HepG2 (cell line): ENCODE results near the gene CD44. TPM values are rescaled to one million over a fixed set of nuclear protein-coding genes. Genes with fewer than 3 reads are reported as not detected.

ENCODE experiments used
- ATAC-seq: fragments of 200-7000 bp; cut with Tn5 transposase; 3 replicates; pipeline ENCODE4 v1.9.1; 2020; ENCODE audit warnings: mild to moderate bottlenecking, moderate library complexity
- BruUV-seq: library from RNA; stranded (reverse); fragments of 400-500 nt; replicated peaks from 2 replicates; lab custom pipeline; 2021; lab: Mats Ljungman, UMichigan
- CTCF ChIA-PET: fragments of 300-600 bp; formaldehyde crosslinking; extraction: SDS; loops from one replicate; lab custom pipeline; 2021; ENCODE audit warnings: low total read pairs, inconsistent platforms, low intra/inter-chr PET ratio; lab: Yijun Ruan, JAX
- POLR2A ChIA-PET: fragments of 350-600 bp; sonication (Branson Sonifier 250); formaldehyde crosslinking; loops from one replicate; lab custom pipeline; 2020; ENCODE audit warnings: antibody characterized with exemption, inconsistent platforms; lab: Yijun Ruan, JAX
- DNase-seq: peaks from one replicate; pipeline ENCODE4 v3.0.0-alpha.2; 2015; ENCODE audit warnings: low spot score
- FAIRE-seq: peaks from 3 replicates; lab custom pipeline; 2011; peaks lifted over from hg19 to GRCh38; lab: Jason Lieb, UNC
- H2AFZ ChIP-seq: one replicate; pipeline ENCODE4 v1.6.1; 2011; ENCODE audit warnings: low read length, inconsistent platforms
- H3K27ac ChIP-seq: fragments of 300-600 bp; 3 replicates; pipeline ENCODE4 v1.8.0; 2011; ENCODE audit warnings: mixed run types, mild to moderate bottlenecking, mixed read lengths, low read length, inconsistent platforms; ENCODE audit not compliant: insufficient read depth; ENCODE audit errors: extremely low read length
- H3K27me3 ChIP-seq, 2 experiments: fragments of 200-600 bp in 1 of 2; 2 replicates in 1 of 2; 3 replicates in 1 of 2; pipeline versions ENCODE4 v1.6.0 to v1.8.0; 2011; ENCODE audit warnings: low read length in 2 of 2, mild to moderate bottlenecking in 2 of 2, moderate library complexity in 2 of 2, inconsistent platforms in 1 of 2; ENCODE audit not compliant: insufficient read depth in 2 of 2, control insufficient read depth in 1 of 2
- H3K36me3 ChIP-seq, 2 experiments: fragments of 200-600 bp in 1 of 2; replicated peaks in 1 of 2; 2 replicates in 1 of 2; 3 replicates in 1 of 2; pipeline versions ENCODE4 v1.5.1 to v1.8.0; 2011; ENCODE audit warnings: low read length in 2 of 2, inconsistent platforms in 1 of 2; ENCODE audit not compliant: insufficient read depth in 2 of 2, control insufficient read depth in 1 of 2
- H3K4me1 ChIP-seq: 2 replicates; pipeline ENCODE4 v1.5.1; 2012; ENCODE audit warnings: low read length, inconsistent platforms; ENCODE audit not compliant: insufficient read depth
- H3K4me2 ChIP-seq: 2 replicates; pipeline ENCODE4 v1.6.0; 2011; ENCODE audit warnings: low read depth, low read length, inconsistent platforms
- H3K4me3 ChIP-seq, 3 experiments: fragments of 200-600 bp in 1 of 3; sonication (generic), shearing (Covaris generic) in 1 of 3; replicated peaks in 1 of 3; 2 replicates each; pipeline ENCODE4 v1.5.1; 2011 to 2016; ENCODE audit warnings: low read length in 3 of 3, inconsistent platforms in 2 of 3, low read depth in 2 of 3, mild to moderate bottlenecking in 2 of 3, control low read depth in 1 of 3, mixed read lengths in 1 of 3; ENCODE audit not compliant: insufficient read depth in 1 of 3
- H3K79me2 ChIP-seq: one replicate; pipeline ENCODE4 v1.6.1; 2011; ENCODE audit warnings: low read length, inconsistent platforms; ENCODE audit not compliant: insufficient read depth
- H3K9ac ChIP-seq: 2 replicates; pipeline ENCODE4 v1.6.0; 2011; ENCODE audit warnings: mild to moderate bottlenecking, low read depth, low read length, inconsistent platforms; ENCODE audit not compliant: insufficient read depth
- H3K9me3 ChIP-seq: 2 replicates; pipeline ENCODE4 v1.5.1; 2012; ENCODE audit warnings: mild to moderate bottlenecking, low read length
- H4K20me1 ChIP-seq: 2 replicates; pipeline ENCODE4 v1.6.0; 2011; ENCODE audit warnings: inconsistent platforms, mild to moderate bottlenecking, low read length, moderate library complexity; ENCODE audit not compliant: insufficient read depth
- CEBPB ChIP-seq: IDR thresholded peaks from 2 replicates; pipeline ENCODE4 v1.6.1; 2011; ENCODE audit warnings: low read depth, low read length, improper control_type of control experiment, borderline replicate concordance
- MLX ChIP-seq: IDR thresholded peaks from 2 replicates; pipeline ENCODE4 v1.6.1; 2016
- MNT ChIP-seq: fragments of 450-650 bp; IDR thresholded peaks from 2 replicates; pipeline ENCODE4 v1.6.1; 2016
- NKX3-1 ChIP-seq: sonication (generic); formaldehyde crosslinking; IDR thresholded peaks from 2 replicates; pipeline ENCODE4 v1.5.0; 2020; ENCODE audit warnings: missing genetic modification reagents
- NPAS2 ChIP-seq: sonication (generic); formaldehyde crosslinking; IDR thresholded peaks from 2 replicates; pipeline ENCODE4 v1.8.0; 2022; ENCODE audit warnings: mild to moderate bottlenecking, missing genetic modification reagents, borderline replicate concordance
- RXRB ChIP-seq: IDR thresholded peaks from 2 replicates; pipeline ENCODE4 v1.6.1; 2016; ENCODE audit warnings: borderline replicate concordance, missing genetic modification reagents, missing compliant biosample characterization
- TFAP4 ChIP-seq: sonication (generic); IDR thresholded peaks from 2 replicates; pipeline ENCODE4 v1.6.1; 2016; ENCODE audit warnings: low read depth, borderline replicate concordance
- ZMAT3 ChIP-seq: sonication (generic); formaldehyde crosslinking; conservative IDR thresholded peaks from 2 replicates; pipeline ENCODE4 v1.7.0; 2021; ENCODE audit warnings: missing genetic modification reagents
- ZNF121 ChIP-seq: sonication (generic); formaldehyde crosslinking; IDR thresholded peaks from 2 replicates; pipeline ENCODE4 v1.5.0; 2020; ENCODE audit warnings: mild to moderate bottlenecking, missing genetic modification reagents
- ZNF33B ChIP-seq: sonication (generic); formaldehyde crosslinking; IDR thresholded peaks from 2 replicates; pipeline ENCODE4 v1.5.1; 2020; ENCODE audit warnings: mild to moderate bottlenecking, missing genetic modification reagents
- ZNF558 ChIP-seq: sonication (generic); formaldehyde crosslinking; IDR thresholded peaks from 2 replicates; pipeline ENCODE4 v1.9.0; 2022; ENCODE audit warnings: mild to moderate bottlenecking, missing genetic modification reagents, borderline replicate concordance
- ZNF629 ChIP-seq: sonication (generic); formaldehyde crosslinking; conservative IDR thresholded peaks from 2 replicates; pipeline ENCODE4 v1.5.0; 2020; ENCODE audit warnings: missing genetic modification reagents
- ZNF639 ChIP-seq: conservative IDR thresholded peaks from 2 replicates; pipeline ENCODE4 v1.6.1; 2018; ENCODE audit warnings: missing genetic modification reagents
- ZNF75D ChIP-seq: sonication (generic); formaldehyde crosslinking; IDR thresholded peaks from 2 replicates; pipeline ENCODE4 v1.8.1; 2023; ENCODE audit warnings: missing genetic modification reagents, mild to moderate bottlenecking, borderline replicate concordance
- ZNF792 ChIP-seq: IDR thresholded peaks from 2 replicates; pipeline ENCODE4 v1.6.1; 2016
- WGBS: methylation state at CpG from one replicate; pipeline ENCODE4 v1.1.6; 2017; ENCODE audit warnings: low lambda C conversion rate; 5-methylcytosine and 5-hydroxymethylcytosine counted together
- in situ Hi-C: cut with HindIII; loops from 2 replicates; pipeline ENCODE4 v1.10.0; 2017; ENCODE audit warnings: low pct_unique_long_range_greater_than_20kb; ENCODE audit not compliant: extremely low pct_ligation_motif_present
- intact Hi-C: fragments of 100-400 bp; cut with micrococcal nuclease; formaldehyde crosslinking; loops from one replicate; pipeline ENCODE4 v1.10.0; 2022; ENCODE audit not compliant: unreplicated experiment
- polyA plus RNA-seq, 8 experiments: library from polyadenylated mRNA; depleted of rRNA in 3 of 8; stranded (reverse) in 7 of 8; unstranded in 1 of 8; fragments of >200 nt; fragmentation: Illumina TruSeq in 4 of 8; extraction: Trizol in 4 of 8; gene quantifications; 2 replicates each; pipeline versions ENCODE4 v1.2.1 to v1.2.3, GENCODE V29; 2011 to 2016; ENCODE audit warnings: low read depth in 4 of 8, missing spikeins in 1 of 8, mixed read lengths in 1 of 8; ENCODE audit not compliant: insufficient read depth in 1 of 8
- total RNA-seq, 5 experiments: library from RNA; depleted of rRNA; stranded (reverse); fragments of >200 nt; fragmentation: Illumina TruSeq; extraction: Trizol; gene quantifications; 2 replicates each; pipeline ENCODE4 v1.2.3, GENCODE V29; 2016; ENCODE audit warnings: low read depth in 1 of 5

The CD44 gene
- total and polyA plus RNA-seq, 2 of the 13 experiments (the other 11 are each of a cell fraction or from before 2014, with no cell fraction given): 0.02 to 0.11 TPM

GRCh38 chr11:35227576-35228327, 88.8 kb downstream of the CD44 start:
- in situ Hi-C loops: no loop called here
- ATAC-seq: no peak; the same call in 2 of the 3 replicates
- CTCF ChIA-PET: no interaction called here

More at GRCh38 chr11:35227576-35228327, 88.8 kb downstream of the CD44 start:
- Histone ChIP-seq H3K4me3 (no peak overlapping the region), H3K4me2 (no peak overlapping the region), H3K27ac (no peak overlapping the region), H3K36me3 (no peaks in the 10 kb centered on the region), H3K4me1 (peaks cover 27% of the 10 kb centered on the region; the same call in 1 of the 2 replicates), H3K79me2 (no peaks in the 10 kb centered on the region), H2AFZ (no peak overlapping the region), H3K27me3 (peaks cover 0 to 3% of the 10 kb centered on the region in 2 experiments; a peak in 2 of 5 replicates), H4K20me1 (no peaks in the 10 kb centered on the region), H3K9ac (no peak overlapping the region), H3K9me3 (no peaks in the 10 kb centered on the region)
- POLR2A ChIA-PET: no interaction called here
- FAIRE-seq (no peak), DNase-seq (no peak)
- no TSS peak for BruUV-seq
- intact Hi-C loops: loop anchor here (2.0 kb wide), 1 partner anchor 33 kb away; no protein-coding TSS in a partner anchor
- TF ChIP-seq MNT: no peak
- no peak for TF ChIP-seq ZNF33B
- TF ChIP-seq TFAP4: no peak
- no peak for TF ChIP-seq ZNF639 (CRISPR knock-in tag)
- 0 out of 2 replicates have a peak, but pooled peaks have one; percentile 27 for TF ChIP-seq ZNF629 (CRISPR knock-in tag)
- no peak for TF ChIP-seq ZNF558
- TF ChIP-seq RXRB: no peak
- no peak for TF ChIP-seq NKX3-1 (CRISPR knock-in tag)
- peak; percentile 76 for TF ChIP-seq CEBPB
- no peak for TF ChIP-seq MLX (CRISPR knock-in tag)
- TF ChIP-seq ZMAT3: no peak
- no peak for TF ChIP-seq ZNF792 (CRISPR knock-in tag)
- no peak for TF ChIP-seq NPAS2
- no peak for TF ChIP-seq ZNF121 (CRISPR knock-in tag)
- no peak for TF ChIP-seq ZNF75D (CRISPR knock-in tag)
- WGBS: 16% methylated on average over 5 of the region's 5 CpGs
